Right renal cortex interstitium (tissue), 3 donors: ENCODE measurements around the gene ARPC5L. TPM values are rescaled to one million over a fixed set of nuclear protein-coding genes. Genes with fewer than 3 reads are reported as not detected.

ENCODE experiments used
- DNase-seq, 3 donors: peaks; one replicate each; pipeline ENCODE4 v3.0.0-alpha.2; 2013; ENCODE audit warnings: low read depth in 3 of 3, low spot score in 2 of 3
- polyA plus RNA-seq, 3 donors: library from polyadenylated mRNA; unstranded; fragments of 120-200 nt; gene quantifications; one replicate each; pipeline ENCODE4 v1.2.1, GENCODE V29; 2013; ENCODE audit not compliant: insufficient read length in 3 of 3

The ARPC5L gene
- polyA plus RNA-seq, 3 donors, result 38.3 to 40.2 (median 38.7) TPM

DNA sequence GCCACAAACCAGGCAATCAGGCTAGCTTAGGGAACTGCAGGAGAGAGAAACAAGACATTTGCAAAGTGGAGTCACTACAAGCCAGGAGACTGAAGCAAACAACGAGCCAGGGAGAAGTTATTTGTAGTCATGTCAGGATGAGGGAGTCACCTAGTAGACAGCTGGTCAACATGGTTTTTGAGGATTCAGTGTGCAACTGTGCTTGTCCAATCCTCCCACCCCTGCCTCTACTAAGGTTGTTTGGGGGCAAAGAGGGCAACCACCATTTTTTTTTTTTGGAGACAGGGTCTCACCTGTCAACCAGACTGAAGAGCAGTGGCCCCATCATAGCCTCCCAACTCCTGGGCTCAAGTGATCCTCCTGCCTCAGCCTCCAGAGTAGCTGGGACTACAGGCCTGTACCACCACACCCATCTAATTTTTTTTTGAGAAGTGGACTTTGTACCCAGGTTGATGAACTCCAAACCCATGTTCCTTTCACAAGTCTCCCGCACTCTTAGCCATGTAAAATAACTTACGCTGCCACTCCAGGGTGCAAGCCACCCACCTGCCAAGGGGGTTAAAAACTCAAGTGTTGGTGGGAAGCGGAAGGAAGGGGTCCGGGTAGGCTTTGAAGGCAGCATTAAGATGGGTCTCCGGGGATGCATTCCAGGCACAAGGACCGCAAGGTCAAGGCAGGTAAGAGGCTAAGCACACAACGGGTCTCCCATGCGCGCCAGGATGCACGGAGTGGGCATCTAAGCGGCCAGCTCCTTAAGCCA, 1.2 kb upstream of the ARPC5L start:
- DNase-seq, result no peak

DNA sequence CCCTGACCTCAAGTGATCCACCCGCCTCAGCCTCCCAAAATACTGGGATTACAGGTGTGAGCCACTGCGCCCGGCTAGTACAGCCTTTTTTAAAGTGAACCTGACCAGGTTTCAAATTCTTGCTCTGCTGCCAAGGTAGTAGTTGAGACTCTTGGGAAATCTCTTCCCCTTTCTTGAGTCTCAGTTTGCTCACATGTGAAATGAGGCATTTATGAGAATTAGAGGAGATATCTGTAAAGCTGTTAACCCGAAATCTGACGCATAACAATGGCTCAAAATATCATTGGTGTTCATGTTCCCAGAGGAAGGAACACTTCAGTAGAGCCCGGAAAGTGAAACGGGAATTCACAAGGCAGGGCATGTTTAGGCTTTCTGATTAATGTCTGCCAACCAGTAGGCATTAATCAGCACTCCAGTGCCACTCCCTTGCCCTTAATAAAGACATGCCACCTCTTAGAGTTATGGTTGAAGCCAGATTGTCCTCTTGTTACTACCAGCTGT, 1.5 kb downstream of the ARPC5L start:
- no peak for DNase-seq

DNA sequence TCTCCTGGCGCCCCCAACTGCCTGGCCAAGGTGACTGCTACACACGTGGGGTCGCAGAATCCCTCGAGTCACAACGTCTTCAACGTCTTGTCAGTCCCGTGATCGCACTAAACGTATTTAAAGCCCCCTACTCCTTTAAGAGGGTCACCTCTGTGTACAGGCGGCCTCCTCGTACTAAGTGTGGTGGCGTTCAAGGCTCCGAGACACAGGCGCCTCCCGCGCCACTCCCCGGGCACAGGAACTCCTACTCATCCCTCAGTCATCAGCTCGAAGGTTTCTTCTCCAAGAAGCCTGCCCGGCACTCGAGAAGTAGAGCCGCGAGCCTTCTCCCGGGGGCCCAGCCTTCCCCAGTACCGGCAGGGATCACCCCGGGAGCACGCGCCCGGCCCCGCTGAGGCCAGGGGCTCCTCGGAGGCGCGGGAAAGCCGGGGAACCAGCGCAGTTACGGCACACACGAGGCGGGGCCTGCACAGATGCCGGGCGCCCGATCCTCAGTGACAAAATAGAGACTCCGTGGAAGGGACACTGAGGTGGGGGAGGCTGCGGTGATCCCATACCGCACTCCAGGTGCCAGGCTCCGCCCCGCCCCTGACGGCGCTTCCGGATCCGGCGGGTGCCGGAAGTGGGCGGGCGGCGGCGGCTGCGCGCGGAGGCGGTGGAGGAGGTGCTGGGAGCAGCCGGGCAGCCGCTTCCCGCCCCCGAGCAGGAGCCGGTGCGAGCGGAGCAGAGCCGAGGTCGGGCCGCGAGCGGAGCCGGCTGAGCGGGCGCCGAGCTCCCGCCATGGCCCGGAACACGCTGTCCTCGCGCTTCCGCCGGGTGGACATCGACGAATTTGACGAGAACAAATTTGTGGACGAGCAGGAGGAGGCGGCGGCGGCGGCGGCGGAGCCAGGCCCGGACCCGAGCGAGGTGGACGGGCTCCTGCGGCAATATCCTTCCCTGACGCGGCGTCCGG, 6.9 kb downstream of the ARPC5L start:
- peak in 1 of 3 donors; percentile 57 for DNase-seq

DNA sequence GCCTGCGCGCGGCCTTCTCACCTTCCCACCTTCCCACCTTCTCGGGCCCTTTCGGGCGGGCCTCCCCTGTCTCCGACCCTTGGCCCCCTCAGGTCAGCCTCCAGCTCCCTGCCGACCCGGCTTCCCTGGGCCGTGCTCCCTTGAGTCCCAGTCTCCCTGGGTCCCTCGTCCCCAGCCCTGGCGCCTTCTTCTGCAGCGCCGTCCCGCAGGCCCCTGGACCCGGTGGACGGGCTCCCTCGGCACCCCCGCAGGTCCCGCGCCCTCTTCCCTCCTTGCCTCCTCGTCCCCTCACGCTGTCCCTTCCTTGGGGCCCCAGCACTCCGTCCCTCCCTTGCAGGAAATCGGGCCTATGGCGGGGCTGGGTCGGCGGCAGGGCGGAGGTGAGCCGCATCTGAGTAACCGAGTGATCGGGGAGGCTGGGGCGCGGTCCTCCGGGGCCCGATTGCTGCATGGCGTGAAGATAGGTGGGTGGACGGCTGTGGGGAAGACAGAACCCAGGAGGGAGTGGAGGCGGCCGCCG, 7.6 kb downstream of the ARPC5L start:
- DNase-seq, result no peak

DNA sequence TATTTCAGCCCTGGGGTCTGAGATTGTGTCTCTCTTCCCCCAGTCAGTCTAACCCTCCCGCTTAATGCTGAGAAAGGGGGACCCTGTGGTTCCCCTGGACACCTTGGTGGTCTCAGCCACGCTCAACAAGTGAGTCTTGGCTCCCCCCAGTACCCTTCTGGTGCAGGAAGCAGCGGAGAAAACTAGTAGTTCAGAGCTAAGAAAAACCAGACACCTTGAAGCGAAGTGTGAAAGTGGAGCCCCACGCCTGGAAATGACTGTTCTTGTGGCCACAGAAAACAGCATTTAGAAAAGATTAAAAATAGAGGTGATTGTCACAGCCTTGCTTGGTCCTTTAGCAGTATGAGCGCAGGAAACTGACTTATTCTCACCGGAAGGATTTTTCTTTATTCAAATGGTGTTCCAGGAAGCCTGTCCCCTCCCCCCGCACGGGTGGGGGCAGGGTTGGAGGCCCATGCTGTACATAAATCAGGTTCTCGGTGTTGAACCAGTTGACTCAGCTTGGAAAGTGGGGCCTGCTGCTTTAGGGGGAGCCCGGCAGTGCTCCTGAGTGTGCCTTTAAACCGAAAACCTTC, 8.1 kb downstream of the ARPC5L start:
- no peak for DNase-seq

DNA sequence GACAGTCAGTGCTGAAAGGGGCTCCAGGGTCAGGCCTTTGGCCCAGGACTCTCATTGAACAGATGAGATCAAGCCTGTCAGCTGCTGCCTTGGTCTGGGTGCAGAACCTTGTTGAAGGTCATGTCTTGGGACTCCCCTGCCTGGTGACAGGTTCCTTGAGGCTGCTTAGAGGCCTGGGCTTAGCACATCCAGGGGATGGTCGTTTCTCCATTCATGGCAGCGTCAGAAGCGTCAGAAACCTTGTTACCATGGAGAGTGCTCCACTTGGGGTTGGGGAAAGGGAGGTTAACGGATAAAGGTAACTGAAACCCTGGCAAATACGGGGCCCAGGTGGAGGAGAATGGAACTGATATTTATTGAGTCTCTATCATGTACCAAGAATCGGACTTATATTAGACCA, 8.8 kb downstream of the ARPC5L start:
- no peak for DNase-seq

DNA sequence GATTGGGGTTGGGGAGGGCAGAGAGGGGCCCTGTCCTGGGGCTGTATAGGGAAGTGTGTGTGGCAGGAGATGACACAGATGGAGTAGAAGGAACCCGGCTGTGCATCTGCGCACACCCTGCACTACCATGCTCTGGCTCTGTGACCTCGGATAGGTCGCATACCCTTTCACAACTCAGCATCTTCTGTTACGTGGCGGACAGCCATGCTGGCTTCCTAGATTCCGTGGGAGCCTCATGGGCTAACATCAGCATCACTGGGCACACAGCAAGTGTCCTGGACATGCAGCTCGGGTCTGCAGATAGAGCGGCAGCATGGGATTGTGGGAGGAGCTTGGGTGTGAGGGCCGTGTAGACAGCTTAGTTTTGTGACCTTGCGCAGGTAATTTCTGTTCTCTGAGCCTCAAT, 9.2 kb downstream of the ARPC5L start:
- DNase-seq, result no peak

DNA sequence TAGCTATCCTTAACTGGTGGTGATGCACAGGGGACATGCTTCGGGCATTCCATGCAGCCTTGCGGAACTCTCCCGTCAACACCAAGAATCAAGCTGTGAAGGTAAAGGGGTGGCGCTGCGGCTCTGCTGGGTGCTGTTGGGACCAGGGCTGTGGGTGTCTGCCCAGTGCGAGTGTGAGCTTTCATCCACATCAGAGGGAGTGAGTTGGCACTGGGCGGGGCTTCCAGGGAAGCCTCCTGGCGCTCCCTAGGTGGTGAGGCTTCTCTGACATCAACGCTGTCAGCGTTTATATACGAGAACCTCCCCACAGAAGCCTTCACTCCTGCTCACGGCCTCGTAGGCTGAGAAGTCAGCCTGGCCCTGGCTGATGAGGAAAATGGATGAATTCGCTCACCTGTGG, 11.7 kb downstream of the ARPC5L start:
- no peak for DNase-seq

DNA sequence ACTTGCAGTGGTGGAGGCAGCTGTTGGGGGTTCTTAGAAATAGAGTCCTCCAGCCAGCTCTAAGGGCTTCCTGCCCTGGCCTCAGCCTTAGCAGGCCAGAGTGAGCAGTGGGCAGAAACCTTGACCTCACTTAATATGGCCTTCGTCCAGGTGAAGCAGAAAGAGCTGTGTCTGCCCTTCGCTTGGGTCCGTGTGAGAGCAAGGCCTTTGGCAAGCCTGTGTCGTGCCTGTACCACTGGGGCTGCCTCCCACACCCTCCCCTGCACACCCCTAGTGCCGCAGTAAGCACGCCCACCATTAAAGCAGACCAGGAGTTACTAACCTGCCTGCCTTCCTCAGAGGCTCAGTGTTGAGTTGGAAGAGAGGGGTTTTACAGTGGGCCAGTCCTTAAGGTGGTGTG, 13.6 kb downstream of the ARPC5L start:
- no peak for DNase-seq

DNA sequence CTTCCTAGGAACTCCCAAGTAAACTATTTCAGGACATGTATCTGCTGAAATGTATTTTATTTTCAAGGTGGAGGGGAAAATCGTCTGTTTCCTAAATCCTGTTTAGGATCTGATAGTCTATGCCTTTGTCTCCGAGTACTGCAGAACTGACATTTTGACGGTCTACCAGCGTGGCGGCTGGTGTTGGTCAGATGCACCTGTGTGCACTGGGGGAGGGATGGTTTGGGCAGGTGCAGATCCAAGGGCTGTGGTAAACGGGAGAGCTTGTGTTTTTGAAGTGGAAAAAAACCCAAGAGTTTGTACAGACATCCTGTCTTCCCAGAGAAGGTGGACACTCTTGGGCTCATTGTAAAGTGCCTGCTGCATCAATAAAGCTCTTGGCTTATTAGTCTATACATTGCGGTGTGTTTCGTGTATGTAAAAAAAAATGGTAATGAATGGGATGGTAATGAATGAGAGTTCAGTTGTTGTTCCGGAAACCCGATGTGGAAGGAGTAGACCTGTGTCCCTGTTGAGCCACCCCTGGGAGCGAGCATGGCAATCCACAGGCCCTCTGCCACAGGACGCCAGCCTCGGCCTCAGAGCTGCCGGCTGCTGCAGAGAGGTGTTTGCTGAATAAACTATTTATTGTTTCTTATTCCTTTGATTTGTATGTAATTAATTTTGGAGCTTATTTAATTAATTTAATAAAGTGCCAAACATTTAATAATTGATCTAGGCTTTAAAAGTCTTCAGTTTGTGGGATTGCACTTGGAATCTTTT, 15.3 kb downstream of the ARPC5L start:
- DNase-seq, result no peak

DNA sequence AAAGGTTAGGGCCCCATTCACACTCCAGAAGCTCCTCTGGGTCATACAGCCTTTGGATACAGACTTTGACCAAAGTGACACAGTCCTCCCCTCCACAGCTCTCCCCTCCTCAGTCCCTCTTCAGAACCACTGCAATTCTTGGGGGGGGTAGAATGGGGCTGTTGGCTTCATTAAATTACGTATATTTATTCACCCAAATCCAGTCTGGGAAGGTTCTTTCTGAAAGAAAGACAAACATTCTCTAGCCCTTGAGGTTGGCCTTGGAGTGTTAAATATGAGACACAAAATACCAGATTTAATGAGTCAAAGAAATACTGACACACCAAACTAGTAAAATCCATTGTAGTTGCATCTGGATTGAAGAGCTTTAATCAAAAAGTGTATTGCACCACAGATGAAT, 16.1 kb downstream of the ARPC5L start:
- no peak for DNase-seq

DNA sequence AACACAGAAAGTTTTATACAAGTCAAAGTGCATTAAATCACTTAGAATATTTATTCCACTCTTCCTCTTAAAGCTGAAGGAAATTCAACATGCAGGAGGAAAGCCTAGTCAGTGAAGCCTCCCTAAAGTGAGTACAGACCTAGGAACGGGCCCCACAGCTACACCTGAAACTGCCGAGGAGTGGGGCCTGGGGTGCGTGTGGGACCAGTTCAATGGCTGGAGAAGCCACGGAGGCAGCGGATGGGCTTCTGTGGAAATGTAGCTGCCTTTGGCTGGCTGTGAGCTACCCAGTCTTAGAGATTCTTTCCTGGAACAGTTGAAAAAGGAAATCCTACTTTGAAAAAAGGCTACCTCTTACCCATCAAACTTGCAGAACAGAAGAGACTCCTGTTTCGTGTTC, 16.6 kb downstream of the ARPC5L start:
- DNase-seq, result no peak

DNA sequence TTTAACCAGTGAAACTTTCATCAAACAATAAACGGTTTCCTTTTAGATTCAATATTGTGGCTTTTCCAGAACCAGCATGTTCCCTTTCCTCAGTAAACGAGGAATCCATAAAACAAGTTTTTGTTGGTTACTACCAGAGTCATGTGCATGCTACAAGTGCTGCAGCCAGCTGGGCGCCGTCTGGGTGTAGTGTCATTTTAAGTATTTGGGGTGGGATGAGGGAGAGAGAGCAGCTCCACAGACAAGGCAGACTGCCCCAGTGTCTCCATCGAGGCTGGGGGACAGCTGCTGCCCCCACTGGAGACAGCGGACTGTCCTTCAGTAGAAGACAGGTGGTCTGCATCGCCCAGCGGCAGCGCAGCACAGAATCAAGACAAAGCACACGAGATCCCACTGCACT, 17.3 kb downstream of the ARPC5L start:
- DNase-seq, result no peak

DNA sequence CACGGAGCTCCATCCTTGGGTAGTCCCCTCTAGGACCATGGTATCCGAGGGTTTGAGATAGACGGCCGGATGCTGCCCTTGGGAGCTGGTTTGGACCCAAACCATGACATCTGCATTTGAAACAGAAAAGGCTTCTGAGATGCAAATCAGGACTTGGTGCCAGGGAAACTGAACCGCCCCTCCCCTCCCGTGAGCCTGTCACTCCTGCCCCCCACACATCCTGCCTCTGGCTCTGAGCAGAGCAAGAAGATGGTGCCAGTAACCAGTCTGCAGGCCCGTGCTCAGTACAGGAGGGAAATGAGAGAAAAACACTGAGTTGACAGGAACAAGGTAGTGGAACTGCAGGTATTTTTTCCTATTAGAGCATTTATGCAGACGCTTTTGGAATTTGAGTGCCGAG, 18.6 kb downstream of the ARPC5L start:
- DNase-seq, result no peak

DNA sequence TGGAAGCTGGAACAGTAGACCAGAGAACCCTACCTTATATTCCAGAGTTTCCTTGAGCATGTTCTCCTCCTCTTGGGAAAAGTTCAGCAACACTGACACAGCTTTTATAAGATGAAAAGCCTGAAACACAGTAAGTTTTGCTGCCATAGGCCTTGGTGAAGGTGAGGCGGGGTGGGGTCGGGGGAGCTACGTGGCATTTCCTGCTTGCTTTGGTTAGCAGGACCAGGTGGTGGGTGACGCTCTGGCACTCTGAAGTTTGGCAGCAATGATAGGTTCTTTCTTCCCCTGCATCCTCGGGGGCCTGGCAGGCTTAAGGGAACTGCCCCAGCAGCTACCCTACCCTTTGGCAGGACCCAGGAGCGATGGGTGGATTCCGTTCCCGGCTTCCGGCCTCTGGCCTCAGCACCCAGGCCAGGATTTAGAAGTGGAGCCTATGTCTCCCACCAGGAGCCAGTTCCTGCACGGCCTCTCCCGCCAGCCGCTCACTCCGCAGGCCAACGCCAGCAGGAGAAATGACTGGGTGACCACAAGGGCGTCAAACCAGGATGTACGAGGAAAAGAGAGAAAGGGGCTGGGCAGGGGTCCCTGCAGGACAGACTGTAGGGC, 19.3 kb downstream of the ARPC5L start:
- DNase-seq, result no peak

DNA sequence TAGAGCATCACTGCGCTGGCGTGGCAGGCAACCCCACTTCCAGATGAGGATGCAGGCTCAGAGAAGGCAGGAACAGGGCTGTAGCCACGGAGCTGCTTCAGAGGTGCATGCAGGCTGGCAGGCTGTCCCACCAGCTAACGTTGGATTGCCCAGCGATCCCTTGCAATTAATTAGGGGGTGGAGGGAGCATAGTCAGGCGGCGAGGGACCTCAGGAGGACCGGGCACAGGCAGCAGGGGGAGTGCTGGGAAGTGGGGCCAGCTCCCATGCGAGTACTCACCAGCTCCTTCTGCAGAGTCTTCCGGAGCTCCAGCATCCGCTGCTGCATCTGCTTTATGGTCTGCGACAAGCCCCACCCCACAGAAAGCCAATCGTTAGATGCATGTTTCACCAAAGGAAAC, 20.3 kb downstream of the ARPC5L start:
- no peak for DNase-seq

DNA sequence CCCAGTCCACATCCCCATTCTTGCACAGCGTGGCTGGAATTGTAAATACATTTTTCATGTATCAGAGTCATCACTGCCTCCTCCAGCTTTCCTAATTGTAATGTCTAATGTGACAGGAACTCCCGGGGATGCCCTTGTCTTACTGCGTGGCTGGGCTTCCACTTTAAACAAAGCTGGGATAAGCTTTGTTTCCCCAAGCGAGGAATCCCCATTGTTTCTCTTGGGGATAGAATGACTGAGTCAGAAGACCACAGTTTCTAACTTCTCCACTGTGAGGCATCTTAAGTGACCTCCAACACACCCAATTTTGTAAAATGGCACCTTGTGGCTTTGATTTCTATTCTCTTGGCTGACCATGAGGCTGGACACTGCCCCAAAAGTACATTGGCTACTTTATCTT, 22.4 kb downstream of the ARPC5L start:
- DNase-seq, result no peak

DNA sequence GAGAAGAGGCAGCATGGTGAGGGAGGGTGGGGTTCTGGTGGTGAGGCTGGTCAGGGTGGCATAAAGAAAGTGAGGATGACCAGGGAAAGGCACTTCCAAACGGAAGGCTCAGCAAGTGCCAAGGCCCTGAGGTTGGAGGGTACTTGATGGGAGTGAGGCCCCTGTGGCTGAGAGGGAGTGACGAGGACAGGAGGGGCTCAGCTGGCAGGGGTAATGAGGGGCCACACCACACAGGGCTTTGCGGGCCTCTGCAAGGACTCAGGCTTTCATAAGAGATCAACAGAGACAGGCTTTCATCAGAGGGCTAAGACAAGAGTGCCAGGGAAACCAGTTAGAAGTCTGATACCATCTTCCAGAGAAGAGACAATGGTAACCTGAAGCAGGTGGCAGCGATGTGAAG, 23.6 kb downstream of the ARPC5L start:
- DNase-seq, result no peak

DNA sequence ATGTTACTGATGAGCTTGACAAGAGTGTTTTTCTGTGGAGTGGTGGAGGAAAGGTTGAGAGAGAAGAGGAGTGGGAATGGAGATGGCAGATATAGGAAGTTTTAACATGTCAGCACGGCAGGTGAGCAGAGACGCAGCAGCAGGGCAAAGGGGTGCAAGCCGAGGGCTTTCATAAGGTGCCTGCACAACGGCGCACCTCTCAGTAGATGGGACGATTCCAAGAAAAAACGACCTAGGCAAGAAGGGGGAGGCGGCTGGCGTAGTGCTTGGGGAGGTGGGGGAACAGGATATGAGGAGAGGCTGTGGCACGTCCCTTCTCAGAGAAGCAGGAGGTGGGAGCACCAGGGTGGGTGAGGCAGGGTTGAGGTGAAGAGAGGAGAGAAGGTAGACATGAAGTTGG, 24.5 kb downstream of the ARPC5L start:
- no peak for DNase-seq

DNA sequence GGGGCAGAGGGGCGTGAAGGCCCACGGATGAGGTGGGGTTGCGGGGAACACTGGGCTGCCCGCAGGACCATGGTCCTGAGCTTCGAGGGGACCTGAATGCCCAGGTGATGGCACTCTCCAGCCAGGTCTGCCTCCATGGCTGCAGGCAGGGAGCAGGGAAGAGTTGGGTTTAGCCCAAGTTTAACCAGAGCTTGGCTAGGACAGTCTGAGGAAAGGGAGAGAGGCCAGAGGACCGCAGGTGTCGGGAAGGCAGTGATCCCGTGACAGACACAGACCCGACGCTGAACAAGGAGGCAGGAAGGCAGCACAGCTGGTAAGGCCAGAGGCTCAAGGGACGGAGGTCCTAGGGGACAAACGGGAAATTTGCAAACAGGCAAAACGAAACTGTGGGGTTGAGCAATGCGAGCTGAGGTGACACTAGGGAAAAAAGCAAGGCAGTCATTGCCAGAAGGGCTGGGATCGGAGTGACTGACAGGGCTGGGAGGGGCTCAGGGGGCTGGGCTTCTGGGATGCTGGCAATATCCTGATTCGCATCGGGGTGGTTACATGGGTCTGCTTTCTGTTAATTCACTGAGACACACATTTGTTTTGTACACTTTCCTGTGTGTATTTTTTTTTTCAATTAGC, 25.0 kb downstream of the ARPC5L start:
- DNase-seq, result no peak
